ENCODE data around the gene RPL28. TPM values are rescaled to one million over a fixed set of nuclear protein-coding genes. Genes with fewer than 3 reads are reported as not detected.
"Not testable (repeated sequence)": the region's sequence is repeated elsewhere in the genome, so short reads cannot be mapped to it uniquely, and the experiment has no call there.

The RPL28 gene
- total and polyA plus RNA-seq, 4 donors, result 116 to 535 (median 164) TPM

DNA sequence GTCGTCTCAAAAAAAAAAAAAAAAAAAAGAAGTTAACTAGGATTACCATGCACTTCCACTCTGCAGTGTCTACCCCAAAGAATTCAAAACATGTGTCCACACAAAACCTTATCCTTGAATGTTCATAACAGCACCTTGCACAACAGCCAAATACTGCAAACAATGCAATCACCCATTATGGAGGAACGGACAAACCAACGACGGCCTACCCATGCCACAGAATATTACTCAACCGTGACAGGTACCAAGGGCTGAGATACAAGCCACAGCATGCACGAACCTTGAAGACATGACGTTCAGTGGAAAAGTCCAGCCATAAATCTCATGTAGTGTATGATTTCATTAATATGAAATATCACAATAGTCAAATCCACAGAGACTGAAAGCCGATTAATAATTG is 60.3 kb downstream of the RPL28 start:
- TF ChIP-seq HNF4A (conservative IDR thresholded peaks at IDR 0.05) (no peak), GABPA (IDR thresholded peaks at IDR 0.05 in 1 of 2, conservative IDR thresholded peaks at IDR 0.05 in 1 of 2) (no peak)
- Histone ChIP-seq H3K9ac (ENCODE audit: low read depth in 1 of 2, low read length in 2 of 2) (no peak overlapping the region), H3K27me3 (ENCODE audit: control insufficient read depth in 4 of 4, insufficient read depth in 4 of 4, low read length in 3 of 4) (peaks cover 4 to 11% (median 6%) of the 10 kb centered on the region in 4 donors), H3K4me3 (ENCODE audit: low read depth in 1 of 3, low read length in 3 of 3) (no peak overlapping the region), H3K4me1 (ENCODE audit: control insufficient read depth in 4 of 4, insufficient read depth in 4 of 4, low read length in 3 of 4) (peaks cover 0 to 1% (median 0%) of the 10 kb centered on the region in 4 donors), H3K9me3 (ENCODE audit: control insufficient read depth in 4 of 4, low read length in 3 of 4) (no peaks in the 10 kb centered on the region), H3K36me3 (ENCODE audit: control insufficient read depth in 4 of 4, insufficient read depth in 3 of 4, low read depth in 1 of 4, low read length in 3 of 4) (no peaks in the 10 kb centered on the region), H3K27ac (ENCODE audit: low read depth in 1 of 2, low read length in 2 of 2) (no peak overlapping the region)
- 63% methylated on average over 8 of the region's 8 CpGs for WGBS
- DNase-seq (ENCODE audit: low spot score), result no peak

DNA sequence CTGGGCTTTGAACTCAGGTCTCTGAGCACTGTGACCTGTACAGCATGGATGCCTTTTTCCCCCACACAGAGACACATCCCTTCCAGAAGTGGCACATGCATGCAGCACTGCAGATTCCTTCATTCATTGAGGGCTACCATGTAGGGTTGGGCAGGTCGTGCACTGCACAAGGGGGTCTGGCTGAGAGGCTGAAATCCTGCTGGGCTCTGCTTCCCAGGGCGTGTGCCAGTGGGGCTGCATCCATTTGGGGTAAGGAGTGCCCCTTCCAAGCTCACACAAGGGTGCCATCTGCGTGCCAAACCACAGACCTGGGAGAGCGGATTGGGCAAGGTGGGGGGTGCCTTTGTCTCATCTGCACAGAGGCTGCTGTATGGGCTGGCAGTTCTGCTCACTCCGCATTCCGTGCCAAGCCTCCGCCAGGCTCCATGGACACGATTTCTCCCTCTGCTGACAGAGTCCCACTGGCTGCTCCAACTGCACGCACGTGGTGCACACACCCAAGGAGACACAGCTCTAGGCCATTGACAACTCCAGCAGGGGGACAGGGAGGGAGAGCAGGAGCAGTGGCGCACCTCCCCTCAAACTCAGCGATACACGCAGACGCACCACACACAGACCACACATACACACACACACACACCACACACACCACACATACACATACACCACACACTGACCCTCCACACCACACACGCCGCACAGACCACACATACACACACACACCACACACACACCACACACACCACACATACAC is 61.9 kb downstream of the RPL28 start:
- Histone ChIP-seq H3K9ac (ENCODE audit: low read depth in 1 of 2, low read length in 2 of 2) (no peak overlapping the region), H3K4me1 (ENCODE audit: control insufficient read depth in 4 of 4, insufficient read depth in 4 of 4, low read length in 3 of 4) (no peaks in the 10 kb centered on the region), H3K27ac (ENCODE audit: low read depth in 1 of 2, low read length in 2 of 2) (no peak overlapping the region), H3K9me3 (ENCODE audit: control insufficient read depth in 4 of 4, low read length in 3 of 4) (no peaks in the 10 kb centered on the region), H3K4me3 (ENCODE audit: low read depth in 1 of 3, low read length in 3 of 3) (no peak overlapping the region), H3K27me3 (ENCODE audit: control insufficient read depth in 4 of 4, insufficient read depth in 4 of 4, low read length in 3 of 4) (peaks cover 0 to 7% (median 4%) of the 10 kb centered on the region in 4 donors), H3K36me3 (ENCODE audit: control insufficient read depth in 4 of 4, insufficient read depth in 3 of 4, low read depth in 1 of 4, low read length in 3 of 4) (no peaks in the 10 kb centered on the region)
- DNase-seq (ENCODE audit: low spot score), result no peak
- 37% methylated on average over 16 of the region's 16 CpGs for WGBS
- no peak for TF ChIP-seq HNF4G (IDR thresholded peaks at IDR 0.05)
- no peak for TF ChIP-seq REST (IDR thresholded peaks at IDR 0.05)
- no peak for TF ChIP-seq HNF4A (conservative IDR thresholded peaks at IDR 0.05)
- TF ChIP-seq, protein P1, sequence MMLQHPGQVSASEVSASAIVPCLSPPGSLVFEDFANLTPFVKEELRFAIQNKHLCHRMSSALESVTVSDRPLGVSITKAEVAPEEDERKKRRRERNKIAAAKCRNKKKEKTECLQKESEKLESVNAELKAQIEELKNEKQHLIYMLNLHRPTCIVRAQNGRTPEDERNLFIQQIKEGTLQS (IDR thresholded peaks at IDR 0.05), result no peak
- no peak for TF ChIP-seq FOXA1 (IDR thresholded peaks at IDR 0.05)
- no peak for TF ChIP-seq FOXA2 (IDR thresholded peaks at IDR 0.05)
- TF ChIP-seq, protein P2, sequence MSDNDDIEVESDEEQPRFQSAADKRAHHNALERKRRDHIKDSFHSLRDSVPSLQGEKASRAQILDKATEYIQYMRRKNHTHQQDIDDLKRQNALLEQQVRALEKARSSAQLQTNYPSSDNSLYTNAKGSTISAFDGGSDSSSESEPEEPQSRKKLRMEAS (IDR thresholded peaks at IDR 0.05), result no peak
- TF ChIP-seq SP1 (IDR thresholded peaks at IDR 0.05), result no peak
- TF ChIP-seq TAF1 (conservative IDR thresholded peaks at IDR 0.05), result no peak
- TF ChIP-seq, protein P3, sequence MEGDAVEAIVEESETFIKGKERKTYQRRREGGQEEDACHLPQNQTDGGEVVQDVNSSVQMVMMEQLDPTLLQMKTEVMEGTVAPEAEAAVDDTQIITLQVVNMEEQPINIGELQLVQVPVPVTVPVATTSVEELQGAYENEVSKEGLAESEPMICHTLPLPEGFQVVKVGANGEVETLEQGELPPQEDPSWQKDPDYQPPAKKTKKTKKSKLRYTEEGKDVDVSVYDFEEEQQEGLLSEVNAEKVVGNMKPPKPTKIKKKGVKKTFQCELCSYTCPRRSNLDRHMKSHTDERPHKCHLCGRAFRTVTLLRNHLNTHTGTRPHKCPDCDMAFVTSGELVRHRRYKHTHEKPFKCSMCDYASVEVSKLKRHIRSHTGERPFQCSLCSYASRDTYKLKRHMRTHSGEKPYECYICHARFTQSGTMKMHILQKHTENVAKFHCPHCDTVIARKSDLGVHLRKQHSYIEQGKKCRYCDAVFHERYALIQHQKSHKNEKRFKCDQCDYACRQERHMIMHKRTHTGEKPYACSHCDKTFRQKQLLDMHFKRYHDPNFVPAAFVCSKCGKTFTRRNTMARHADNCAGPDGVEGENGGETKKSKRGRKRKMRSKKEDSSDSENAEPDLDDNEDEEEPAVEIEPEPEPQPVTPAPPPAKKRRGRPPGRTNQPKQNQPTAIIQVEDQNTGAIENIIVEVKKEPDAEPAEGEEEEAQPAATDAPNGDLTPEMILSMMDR (IDR thresholded peaks at IDR 0.05; ENCODE audit: low read depth, low read length, missing input control), result no peak
- no peak for TF ChIP-seq YY1 (IDR thresholded peaks at IDR 0.05)
- TF ChIP-seq RAD21 (IDR thresholded peaks at IDR 0.05), result no peak
- no peak for TF ChIP-seq GABPA (IDR thresholded peaks at IDR 0.05 in 1 of 2, conservative IDR thresholded peaks at IDR 0.05 in 1 of 2)
- no peak for TF ChIP-seq EGR1 (IDR thresholded peaks at IDR 0.05; ENCODE audit: low read depth in 2 of 2)
- no peak for TF ChIP-seq ZBTB33 (IDR thresholded peaks at IDR 0.05)

DNA sequence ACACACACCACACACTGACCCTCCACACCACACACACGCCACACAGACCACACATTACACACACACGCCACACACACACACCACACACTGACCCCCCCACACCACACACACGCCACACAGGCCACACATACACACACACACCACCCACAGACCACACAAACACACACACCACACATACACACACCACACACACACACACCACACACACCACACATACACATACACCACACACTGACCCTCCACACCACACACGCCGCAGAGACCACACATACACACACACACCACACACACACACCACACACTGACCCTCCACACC is 62.4 kb downstream of the RPL28 start:
- H3K27me3 ChIP-seq (ENCODE audit: control insufficient read depth in 4 of 4, insufficient read depth in 4 of 4, low read length in 3 of 4); H3K9me3 ChIP-seq (ENCODE audit: control insufficient read depth in 4 of 4, low read length in 3 of 4); H3K9ac ChIP-seq (ENCODE audit: low read depth in 1 of 2, low read length in 2 of 2); DNase-seq (ENCODE audit: low spot score); H3K4me1 ChIP-seq (ENCODE audit: control insufficient read depth in 4 of 4, insufficient read depth in 4 of 4, low read length in 3 of 4); H3K4me3 ChIP-seq (ENCODE audit: low read depth in 1 of 3, low read length in 3 of 3); H3K27ac ChIP-seq (ENCODE audit: low read depth in 1 of 2, low read length in 2 of 2); H3K36me3 ChIP-seq (ENCODE audit: control insufficient read depth in 4 of 4, insufficient read depth in 3 of 4, low read depth in 1 of 4, low read length in 3 of 4): not testable (repeated sequence)
- 92% methylated on average over 5 of the region's 5 CpGs for WGBS

All from liver (tissue), 9 donors.